Measurements from ENCODE around the gene STKLD1. TPM values are rescaled to one million over a fixed set of nuclear protein-coding genes. Genes with fewer than 3 reads are reported as not detected.
A peak's percentile ranks its signal among the peaks of the same experiment; 100 is the strongest.

STKLD1 gene
- total and polyA plus RNA-seq, 9 of the 15 experiments (the other 6 are each of a cell fraction or from before 2014, with no cell fraction given) = 0.10 to 0.65 (median 0.33) TPM; not detected in 2

DNA sequence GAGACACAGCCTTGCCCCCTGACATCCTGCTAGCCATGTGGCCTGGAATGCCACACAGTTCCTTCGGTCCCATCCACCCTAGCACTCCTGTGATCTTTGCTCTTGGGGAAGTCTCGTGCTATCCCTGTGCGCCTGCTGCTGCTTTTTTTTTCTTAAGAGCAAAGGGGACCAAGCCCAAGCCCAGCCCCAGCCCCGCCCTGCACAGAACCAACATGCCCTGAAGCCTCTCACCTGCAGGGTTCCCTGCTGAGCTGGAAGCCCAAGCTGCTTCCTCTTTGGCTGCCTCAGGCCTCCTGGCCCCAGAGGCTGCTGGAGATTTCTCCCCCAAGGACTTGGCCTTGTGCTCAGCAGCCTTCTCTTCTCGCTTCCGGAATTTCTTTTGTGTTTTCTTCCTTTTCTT, 42.0 kb upstream of the STKLD1 start:
- Histone ChIP-seq H3K27me3 (ENCODE audit: control insufficient read depth in 2 of 2, insufficient read depth in 2 of 2, low read length in 2 of 2) (no peaks in the 10 kb centered on the region; a peak in 1 of 5 replicates), H3K36me3 (ENCODE audit: control insufficient read depth, insufficient read depth, low read length) (peaks cover 62% of the 10 kb centered on the region), H3K27ac (ENCODE audit: extremely low read depth, low read depth, low read length) (no peak overlapping the region), H3K4me3 (peak overlapping the region; percentile 77; the same call in 1 of the 2 replicates), H3K9me1 (ENCODE audit: control insufficient read depth, insufficient read depth, low read length) (no peaks in the 10 kb centered on the region), H3K9ac (ENCODE audit: insufficient read depth in 1 of 2, low read depth in 2 of 2, low read length in 2 of 2) (peak overlapping the region in 1 of 2 experiments; percentile 84; a peak in 2 of 4 replicates), H3K4me1 (replicated peaks in 1 of 2; ENCODE audit: control insufficient read depth in 2 of 2, insufficient read depth in 2 of 2, low read length in 2 of 2) (peaks cover 6 to 42% of the 10 kb centered on the region in 2 experiments; a peak in 4 of 5 replicates), H3K79me2 (ENCODE audit: control insufficient read depth, insufficient read depth, low read length) (peaks cover 39% of the 10 kb centered on the region), H2AFZ (ENCODE audit: low read depth, low read length) (no peak overlapping the region), H3K9me3 (replicated peaks; ENCODE audit: control insufficient read depth, insufficient read depth, low read depth, low read length) (no peaks in the 10 kb centered on the region), H4K20me1 (replicated peaks; ENCODE audit: control insufficient read depth, insufficient read depth, low read length) (peaks cover 4% of the 10 kb centered on the region; the same call in 1 of the 2 replicates), H3K4me2 (ENCODE audit: insufficient read depth, low read length) (no peak overlapping the region)
- ATAC-seq (no peak), DNase-seq (ENCODE audit: extremely low read depth in 1 of 4, low spot score in 3 of 4) (no peak), FAIRE-seq (peak; percentile 23)
- in situ Hi-C loops (cut with MboI) = loop anchor here (5.0 kb wide), 1 partner anchor 147 kb away; no protein-coding TSS in a partner anchor
- intact Hi-C loops (cut with micrococcal nuclease) = no loop called here
- WGBS (ENCODE audit: insufficient coverage, low coverage, missing lambda C conversion rate) = 92% methylated on average over 5 of the region's 6 CpGs
- BruUV-seq (replicated peaks) = no TSS peak
- no peak for TF ChIP-seq IFI16 (CRISPR knock-in tag; IDR thresholded peaks at IDR 0.05)
- no peak for TF ChIP-seq LCOR (CRISPR knock-in tag; IDR thresholded peaks at IDR 0.05)
- no peak for TF ChIP-seq JUN (IDR thresholded peaks at IDR 0.05; ENCODE audit: borderline replicate concordance, low read depth, low read length)
- no peak for TF ChIP-seq JUN (CRISPR knock-in tag; IDR thresholded peaks at IDR 0.05; ENCODE audit: borderline replicate concordance)
- TF ChIP-seq, protein P1, sequence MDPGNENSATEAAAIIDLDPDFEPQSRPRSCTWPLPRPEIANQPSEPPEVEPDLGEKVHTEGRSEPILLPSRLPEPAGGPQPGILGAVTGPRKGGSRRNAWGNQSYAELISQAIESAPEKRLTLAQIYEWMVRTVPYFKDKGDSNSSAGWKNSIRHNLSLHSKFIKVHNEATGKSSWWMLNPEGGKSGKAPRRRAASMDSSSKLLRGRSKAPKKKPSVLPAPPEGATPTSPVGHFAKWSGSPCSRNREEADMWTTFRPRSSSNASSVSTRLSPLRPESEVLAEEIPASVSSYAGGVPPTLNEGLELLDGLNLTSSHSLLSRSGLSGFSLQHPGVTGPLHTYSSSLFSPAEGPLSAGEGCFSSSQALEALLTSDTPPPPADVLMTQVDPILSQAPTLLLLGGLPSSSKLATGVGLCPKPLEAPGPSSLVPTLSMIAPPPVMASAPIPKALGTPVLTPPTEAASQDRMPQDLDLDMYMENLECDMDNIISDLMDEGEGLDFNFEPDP (CRISPR knock-in tag; IDR thresholded peaks at IDR 0.05) = no peak
- TF ChIP-seq NR4A1 (CRISPR knock-in tag; IDR thresholded peaks at IDR 0.05) = no peak
- no peak for TF ChIP-seq NR4A1 (tag; IDR thresholded peaks at IDR 0.05)
- TF ChIP-seq RBFOX2 (IDR thresholded peaks at IDR 0.05; ENCODE audit: low read depth, low read length) = 0 out of 2 replicates have a peak, but pooled peaks have one; percentile 33
- TF ChIP-seq, protein P2, sequence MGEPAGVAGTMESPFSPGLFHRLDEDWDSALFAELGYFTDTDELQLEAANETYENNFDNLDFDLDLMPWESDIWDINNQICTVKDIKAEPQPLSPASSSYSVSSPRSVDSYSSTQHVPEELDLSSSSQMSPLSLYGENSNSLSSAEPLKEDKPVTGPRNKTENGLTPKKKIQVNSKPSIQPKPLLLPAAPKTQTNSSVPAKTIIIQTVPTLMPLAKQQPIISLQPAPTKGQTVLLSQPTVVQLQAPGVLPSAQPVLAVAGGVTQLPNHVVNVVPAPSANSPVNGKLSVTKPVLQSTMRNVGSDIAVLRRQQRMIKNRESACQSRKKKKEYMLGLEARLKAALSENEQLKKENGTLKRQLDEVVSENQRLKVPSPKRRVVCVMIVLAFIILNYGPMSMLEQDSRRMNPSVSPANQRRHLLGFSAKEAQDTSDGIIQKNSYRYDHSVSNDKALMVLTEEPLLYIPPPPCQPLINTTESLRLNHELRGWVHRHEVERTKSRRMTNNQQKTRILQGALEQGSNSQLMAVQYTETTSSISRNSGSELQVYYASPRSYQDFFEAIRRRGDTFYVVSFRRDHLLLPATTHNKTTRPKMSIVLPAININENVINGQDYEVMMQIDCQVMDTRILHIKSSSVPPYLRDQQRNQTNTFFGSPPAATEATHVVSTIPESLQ (CRISPR knock-in tag; IDR thresholded peaks at IDR 0.05) = no peak
- POLR2A ChIA-PET = interaction anchor here (0.7 to 2.3 kb wide), 3 partner anchors 10 to 26 kb away, joined by 3 to 9 read pairs (median 3); partner anchors contain the start of genes MED22 and RPL7A
- CTCF ChIA-PET (ENCODE audit: low intra/inter-chr PET ratio) = no interaction called here

Data from K562 (cell line).